K562 treated with DMSO at 1 percent for 48 hours (cell line): ENCODE measurements around the gene PCDHA4. TPM values are rescaled to one million over a fixed set of nuclear protein-coding genes. Genes with fewer than 3 reads are reported as not detected.

Experiments
- total RNA-seq: library from RNA; unstranded; fragments of 300-600 nt; gene quantifications from 2 replicates; pipeline ENCODE4 v1.2.3, GENCODE V29; 2022; ENCODE audit warnings: low replicate concordance; ENCODE audit errors: extremely low read depth

Gene PCDHA4
- total RNA-seq: not detected in 2 replicates

DNA sequence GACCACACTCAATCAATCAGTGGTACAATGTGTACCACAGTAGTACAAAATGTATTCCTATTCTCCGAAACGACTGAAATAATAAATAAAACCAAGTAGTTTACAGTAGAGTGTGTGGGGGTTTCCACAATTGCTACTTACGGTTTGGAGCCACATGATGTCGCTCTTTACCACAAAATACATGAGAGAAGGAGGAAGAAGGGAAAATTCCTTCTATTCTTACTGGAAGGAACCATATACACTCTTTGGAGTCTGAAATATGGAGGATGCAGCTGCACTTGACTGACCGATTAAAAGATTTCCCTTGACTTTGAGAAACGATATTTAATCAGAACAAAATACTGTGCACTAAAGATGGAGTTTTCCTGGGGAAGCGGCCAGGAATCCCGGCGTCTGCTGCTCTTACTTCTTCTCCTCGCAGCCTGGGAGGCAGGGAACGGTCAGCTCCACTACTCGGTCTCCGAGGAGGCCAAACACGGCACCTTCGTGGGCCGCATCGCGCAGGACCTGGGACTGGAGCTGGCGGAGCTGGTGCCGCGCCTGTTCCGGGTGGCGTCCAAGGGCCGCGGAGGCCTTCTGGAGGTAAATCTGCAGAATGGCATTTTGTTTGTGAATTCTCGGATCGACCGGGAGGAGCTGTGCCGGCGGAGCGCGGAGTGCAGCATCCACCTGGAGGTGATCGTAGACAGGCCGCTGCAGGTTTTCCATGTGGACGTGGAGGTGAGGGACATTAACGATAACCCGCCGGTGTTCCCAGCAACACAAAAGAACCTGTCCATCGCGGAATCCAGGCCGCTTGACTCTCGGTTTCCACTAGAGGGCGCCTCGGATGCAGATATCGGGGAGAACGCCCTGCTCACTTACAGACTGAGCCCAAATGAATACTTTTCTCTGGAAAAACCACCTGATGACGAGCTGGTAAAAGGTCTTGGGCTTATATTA lies at the start of gene PCDHA4:
TSS of gene PCDHA4 (plus strand) at position 235 of the 942 bp plus-strand sequence.

DNA sequence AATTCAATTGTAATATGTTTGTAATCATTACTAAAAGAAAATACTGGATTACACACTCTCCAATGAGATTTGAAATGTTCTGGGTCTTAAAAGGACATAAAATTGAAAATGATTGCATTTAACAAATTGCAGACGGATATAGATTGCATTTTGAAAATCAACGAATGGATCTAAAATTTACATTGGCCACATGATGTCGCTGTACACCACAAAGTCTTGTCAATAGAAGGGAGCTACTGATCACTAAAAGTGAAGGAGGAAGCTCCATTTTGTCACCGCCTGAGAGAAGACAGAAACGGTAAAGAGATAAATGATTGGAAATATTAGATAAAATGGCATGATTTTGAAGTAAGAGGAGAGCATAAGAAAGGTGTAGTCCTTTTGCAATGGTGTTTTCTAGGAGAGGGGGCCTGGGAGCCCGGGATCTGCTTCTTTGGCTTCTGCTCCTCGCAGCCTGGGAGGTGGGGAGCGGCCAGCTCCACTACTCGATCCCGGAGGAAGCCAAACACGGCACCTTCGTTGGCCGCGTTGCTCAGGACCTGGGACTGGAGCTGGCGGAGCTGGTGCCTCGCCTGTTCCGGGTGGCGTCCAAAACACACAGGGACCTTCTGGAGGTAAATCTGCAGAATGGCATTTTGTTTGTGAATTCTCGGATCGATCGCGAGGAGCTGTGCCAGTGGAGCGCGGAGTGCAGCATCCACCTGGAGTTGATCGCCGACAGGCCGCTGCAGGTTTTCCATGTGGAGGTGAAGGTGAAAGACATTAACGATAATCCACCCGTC lies 20.8 kb upstream of the PCDHA4 start, which contains the start of gene PCDHA1:
TSS of gene PCDHA1 (plus strand) at position 236 of the 782 bp plus-strand sequence.

DNA sequence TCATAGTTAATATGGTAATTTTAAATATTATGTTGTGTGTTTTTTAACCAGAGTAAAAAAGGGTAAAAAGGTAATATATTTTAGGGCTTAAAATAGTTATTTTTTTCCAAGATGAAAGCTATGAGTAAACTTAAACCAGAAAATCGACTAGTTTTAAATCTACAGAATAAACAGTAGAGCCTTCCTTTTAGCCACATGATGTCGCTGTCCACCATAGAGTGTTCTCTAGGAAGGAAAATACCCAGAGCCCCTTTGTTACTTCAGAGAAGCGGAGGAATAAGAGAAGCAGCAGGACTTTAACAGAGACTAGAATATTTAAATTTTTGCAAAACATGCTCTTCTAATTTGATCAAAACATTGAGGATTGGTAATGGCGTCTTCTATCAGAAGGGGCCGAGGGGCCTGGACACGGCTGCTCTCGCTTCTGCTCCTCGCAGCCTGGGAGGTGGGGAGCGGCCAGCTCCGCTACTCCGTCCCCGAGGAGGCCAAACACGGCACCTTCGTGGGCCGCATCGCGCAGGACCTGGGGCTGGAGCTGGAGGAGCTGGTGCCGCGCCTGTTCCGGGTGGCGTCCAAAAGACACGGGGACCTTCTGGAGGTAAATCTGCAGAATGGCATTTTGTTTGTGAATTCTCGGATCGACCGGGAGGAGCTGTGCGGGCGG lies 12.1 kb upstream of the PCDHA4 start, which contains the start of gene PCDHA2:
TSS of gene PCDHA2 (plus strand) at position 258 of the 664 bp plus-strand sequence.

DNA sequence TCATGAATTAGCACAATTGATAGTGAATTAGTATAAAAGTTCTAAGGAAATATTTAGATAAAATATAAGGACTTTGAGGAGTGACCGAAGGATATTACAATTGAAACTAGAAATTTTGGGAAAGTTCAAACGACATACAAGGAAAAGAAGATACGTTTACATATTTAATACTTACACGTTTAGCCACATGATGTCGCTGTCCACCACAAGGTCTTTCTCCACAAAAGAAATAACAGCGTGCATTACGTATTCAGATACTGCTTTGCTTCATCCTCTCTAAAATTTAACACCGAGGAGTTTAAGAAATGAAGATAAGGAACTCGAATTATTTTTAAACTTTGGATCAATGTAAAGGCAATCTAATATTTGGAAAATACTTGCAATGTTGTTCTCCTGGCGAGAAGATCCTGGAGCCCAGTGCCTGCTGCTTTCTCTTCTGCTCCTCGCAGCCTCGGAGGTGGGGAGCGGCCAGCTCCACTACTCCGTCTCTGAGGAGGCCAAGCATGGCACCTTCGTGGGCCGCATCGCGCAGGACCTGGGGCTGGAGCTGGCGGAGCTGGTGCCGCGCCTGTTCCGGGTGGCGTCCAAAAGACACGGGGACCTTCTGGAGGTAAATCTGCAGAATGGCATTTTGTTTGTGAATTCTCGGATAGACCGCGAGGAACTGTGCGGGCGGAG lies 5.9 kb upstream of the PCDHA4 start, which contains the start of gene PCDHA3:
TSS of gene PCDHA3 (plus strand) at position 242 of the 678 bp plus-strand sequence.

DNA sequence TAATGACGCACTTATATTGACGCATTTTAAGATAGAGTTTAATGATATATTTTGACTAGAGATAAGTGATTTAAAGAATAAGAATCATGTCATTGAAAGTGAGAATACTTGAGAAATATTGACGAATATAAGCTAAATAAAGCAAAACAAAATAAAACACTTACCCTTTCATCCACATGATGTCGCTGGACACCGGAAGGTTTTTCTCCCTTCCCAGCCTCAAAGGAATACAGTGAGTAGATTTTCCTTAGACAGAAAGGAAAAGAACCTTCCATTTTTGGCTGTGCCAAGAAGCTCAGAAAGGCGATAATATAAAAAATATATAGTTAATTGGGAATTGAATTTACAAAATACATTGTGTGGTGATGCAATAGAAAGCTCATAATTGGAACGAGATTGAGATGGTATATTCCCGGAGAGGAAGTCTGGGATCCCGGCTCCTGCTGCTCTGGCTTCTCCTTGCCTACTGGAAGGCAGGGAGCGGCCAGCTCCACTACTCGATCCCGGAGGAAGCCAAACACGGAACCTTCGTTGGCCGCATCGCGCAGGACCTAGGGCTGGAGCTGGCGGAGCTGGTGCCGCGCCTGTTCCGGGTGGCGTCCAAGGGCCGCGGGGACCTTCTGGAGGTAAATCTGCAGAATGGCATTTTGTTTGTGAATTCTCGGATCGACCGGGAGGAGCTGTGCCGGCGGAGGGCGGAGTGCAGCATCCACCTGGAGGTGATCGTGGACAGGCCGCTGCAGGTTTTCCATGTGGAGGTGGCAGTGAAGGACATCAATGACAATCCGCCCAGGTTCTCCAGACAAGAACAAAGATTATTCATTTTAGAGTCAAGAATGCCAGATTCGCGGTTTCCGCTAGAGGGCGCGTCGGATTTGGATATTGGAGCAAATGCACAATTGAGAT lies 14.8 kb downstream of the PCDHA4 start, which contains the start of gene PCDHA5:
TSS of gene PCDHA5 (plus strand) at position 239 of the 906 bp plus-strand sequence.

DNA sequence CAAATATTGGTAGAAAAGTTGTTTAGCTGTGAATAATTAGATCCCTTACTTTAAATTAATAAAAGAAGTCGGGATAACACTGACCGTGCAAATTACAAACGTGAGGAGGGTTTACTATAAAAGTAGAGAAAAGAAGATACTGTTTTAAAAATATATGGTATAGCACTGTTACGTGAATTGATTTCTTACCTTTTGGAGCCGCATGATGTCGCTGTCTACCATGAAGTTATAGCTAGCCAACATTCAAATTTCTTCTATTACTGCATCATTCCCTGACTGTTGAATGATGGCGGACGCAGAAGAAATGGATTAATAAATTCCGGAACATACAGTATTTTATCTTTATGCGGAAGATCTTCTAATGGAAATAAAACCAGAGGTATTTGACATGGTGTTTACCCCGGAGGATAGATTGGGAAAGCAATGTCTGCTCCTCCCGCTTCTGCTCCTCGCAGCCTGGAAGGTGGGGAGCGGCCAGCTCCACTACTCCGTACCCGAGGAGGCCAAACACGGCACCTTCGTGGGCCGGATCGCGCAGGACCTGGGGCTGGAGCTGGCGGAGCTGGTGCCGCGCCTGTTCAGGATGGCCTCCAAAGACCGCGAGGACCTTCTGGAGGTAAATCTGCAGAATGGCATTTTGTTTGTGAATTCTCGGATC lies 21.0 kb downstream of the PCDHA4 start, which contains the start of gene PCDHA6:
TSS of gene PCDHA6 (plus strand) at position 257 of the 658 bp plus-strand sequence. CDS start at position 389, 132 bp downstream.

DNA sequence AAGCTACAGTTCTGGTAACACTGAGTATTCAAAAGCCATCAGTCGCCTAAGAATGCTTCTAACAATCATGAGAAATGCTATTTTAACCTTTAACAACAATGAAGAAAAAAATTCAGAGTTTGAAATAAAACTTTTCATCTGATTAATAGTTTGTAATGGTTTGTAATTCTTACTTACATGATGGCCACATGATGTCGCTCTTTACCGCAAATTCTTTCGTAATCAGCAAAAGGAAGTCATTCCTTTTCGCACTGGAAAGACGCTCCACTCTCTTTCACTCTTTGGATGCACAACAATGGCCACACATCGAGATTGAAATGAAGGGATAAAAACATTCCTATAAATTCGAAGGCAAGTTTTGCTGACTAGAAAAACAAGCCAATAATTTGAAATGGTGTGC lies 27.1 kb downstream of the PCDHA4 start, which contains the start of gene PCDHA7:
TSS of gene PCDHA7 (plus strand) at position 277 of the 400 bp plus-strand sequence. CDS start at position 392, 115 bp downstream.

DNA sequence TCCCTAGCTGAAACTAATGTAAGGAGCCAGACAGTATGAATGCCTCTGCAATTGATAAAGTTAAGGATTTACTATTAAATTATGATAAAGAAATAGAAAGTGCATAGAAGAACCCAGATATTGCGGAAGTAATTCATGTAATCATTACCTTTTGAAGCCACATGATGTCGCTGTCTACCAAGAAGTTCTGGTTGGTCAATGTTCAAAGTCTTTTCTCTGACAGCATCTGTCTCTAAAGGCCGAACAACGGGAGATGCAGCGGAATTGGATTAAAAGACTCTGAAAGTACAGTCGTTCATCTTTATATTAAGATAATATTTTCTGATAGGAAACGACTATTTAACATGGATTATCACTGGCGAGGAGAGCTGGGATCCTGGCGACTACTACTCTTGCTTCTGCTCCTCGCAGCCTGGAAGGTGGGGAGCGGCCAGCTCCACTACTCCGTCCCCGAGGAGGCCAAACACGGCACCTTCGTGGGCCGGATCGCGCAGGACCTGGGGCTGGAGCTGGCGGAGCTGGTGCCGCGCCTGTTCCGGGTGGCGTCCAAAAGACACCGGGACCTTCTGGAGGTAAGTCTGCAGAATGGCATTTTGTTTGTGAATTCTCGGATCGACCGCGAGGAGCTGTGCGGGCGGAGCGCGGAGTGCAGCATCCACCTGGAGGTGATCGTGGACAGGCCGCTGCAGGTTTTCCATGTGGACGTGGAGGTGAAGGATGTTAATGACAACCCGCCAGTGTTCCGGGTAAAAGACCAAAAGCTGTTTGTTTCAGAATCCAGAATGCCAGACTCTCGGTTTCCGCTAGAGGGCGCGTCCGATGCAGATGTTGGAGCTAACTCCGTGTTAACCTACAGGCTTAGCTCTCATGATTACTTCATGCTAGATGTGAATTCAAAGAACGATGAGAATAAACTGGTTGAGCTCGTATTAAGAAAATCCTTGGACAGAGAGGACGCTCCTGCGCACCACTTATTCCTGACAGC lies 34.4 kb downstream of the PCDHA4 start, which contains the start of gene PCDHA8:
TSS of gene PCDHA8 (plus strand) at position 210 of the 985 bp plus-strand sequence. CDS start at position 345, 135 bp downstream.

DNA sequence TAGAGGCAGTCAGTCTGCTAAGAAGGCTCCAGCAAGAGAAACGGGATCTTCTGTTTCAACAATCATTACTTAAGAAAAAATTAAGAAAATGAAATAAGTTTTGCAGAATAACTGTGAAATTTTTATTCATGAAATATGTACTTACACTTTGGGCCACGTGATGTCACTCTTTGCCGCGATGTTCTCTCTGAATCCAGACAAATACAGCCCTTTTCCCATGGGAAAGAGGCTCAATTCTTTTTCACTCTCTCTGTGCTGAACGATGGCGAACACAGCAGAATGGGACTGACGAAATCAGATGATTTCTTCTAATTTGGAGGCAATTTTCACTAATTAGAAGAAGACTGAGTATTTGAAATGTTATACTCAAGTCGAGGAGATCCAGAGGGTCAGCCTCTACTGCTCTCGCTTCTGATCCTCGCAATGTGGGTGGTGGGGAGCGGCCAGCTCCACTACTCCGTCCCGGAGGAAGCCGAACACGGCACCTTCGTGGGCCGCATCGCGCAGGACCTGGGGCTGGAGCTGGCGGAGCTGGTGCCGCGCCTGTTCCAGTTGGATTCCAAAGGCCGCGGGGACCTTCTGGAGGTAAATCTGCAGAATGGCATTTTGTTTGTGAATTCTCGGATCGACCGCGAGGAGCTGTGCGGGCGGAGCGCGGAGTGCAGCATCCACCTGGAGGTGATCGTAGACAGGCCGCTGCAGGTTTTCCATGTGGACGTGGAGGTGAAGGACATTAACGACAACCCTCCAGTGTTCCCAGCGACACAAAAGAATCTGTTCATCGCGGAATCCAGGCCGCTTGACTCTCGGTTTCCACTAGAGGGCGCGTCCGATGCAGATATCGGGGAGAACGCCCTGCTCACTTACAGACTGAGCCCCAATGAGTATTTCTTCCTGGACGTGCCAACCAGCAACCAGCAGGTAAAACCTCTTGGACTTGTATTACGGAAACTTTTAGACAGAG lies 41.6 kb downstream of the PCDHA4 start, which contains the start of gene PCDHA9:
TSS of gene PCDHA9 (plus strand) at position 244 of the 964 bp plus-strand sequence. CDS start at position 358, 114 bp downstream.

DNA sequence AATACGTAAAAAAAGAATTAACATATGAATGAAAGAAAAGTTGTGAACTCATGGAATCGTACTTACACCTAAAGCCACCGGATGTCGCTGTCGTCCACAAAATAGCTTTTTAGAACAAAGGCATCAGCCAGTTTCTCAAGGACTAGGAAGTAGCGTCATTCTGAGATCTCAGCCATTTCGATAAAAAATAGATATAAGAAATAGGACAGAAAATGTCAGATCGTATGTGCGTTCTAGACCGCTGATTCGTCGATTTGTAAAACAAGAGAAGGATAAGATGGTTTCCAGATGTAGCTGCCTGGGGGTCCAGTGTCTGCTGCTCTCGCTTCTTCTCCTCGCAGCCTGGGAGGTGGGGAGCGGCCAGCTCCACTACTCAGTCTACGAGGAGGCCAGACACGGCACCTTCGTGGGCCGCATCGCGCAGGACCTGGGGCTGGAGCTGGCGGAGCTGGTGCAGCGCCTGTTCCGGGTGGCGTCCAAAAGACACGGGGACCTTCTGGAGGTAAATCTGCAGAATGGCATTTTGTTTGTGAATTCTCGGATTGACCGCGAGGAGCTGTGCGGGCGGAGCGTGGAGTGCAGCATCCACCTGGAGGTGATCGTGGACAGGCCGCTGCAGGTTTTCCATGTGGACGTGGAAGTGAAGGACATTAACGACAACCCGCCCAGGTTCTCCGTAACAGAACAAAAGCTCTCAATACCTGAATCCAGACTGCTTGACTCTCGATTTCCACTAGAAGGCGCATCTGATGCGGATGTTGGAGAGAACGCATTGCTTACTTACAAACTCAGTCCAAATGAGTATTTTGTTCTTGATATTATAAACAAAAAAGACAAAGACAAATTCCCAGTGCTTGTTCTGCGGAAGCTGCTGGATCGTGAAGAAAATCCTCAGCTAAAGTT lies 49.2 kb downstream of the PCDHA4 start, which contains the start of gene PCDHA10:
TSS of gene PCDHA10 (plus strand) at position 126 of the 903 bp plus-strand sequence. CDS start at position 278, 152 bp downstream.

Other genes with a start within 250 kb of the PCDHA4 start
- not detected in 2 replicates for gene SRA1, start 249.6 kb upstream of the PCDHA4 start, total RNA-seq
- not detected in 2 replicates for gene APBB3, start 242.5 kb upstream of the PCDHA4 start, total RNA-seq
- gene SLC35A4, start 242.2 kb upstream of the PCDHA4 start, total RNA-seq: not detected in 2 replicates
- not detected in 2 replicates for gene CD14, start 173.9 kb upstream of the PCDHA4 start, total RNA-seq
- gene TMCO6, start 167.6 kb upstream of the PCDHA4 start, total RNA-seq: not detected in 2 replicates
- gene NDUFA2, start 159.4 kb upstream of the PCDHA4 start, total RNA-seq: not detected in 2 replicates
- not detected in 2 replicates for gene IK, start 159.2 kb upstream of the PCDHA4 start, total RNA-seq
- gene WDR55, start 142.2 kb upstream of the PCDHA4 start, total RNA-seq: not detected in 2 replicates
- gene DND1, start 133.5 kb upstream of the PCDHA4 start, total RNA-seq: not detected in 2 replicates
- gene HARS1, start 115.7 kb upstream of the PCDHA4 start, total RNA-seq: not detected in 2 replicates
- gene HARS2, start 115.6 kb upstream of the PCDHA4 start, total RNA-seq: not detected in 2 replicates
- gene ZMAT2, start 106.6 kb upstream of the PCDHA4 start, total RNA-seq: not detected in 2 replicates
- not detected in 2 replicates for gene PCDHA1, start 20.9 kb upstream of the PCDHA4 start, total RNA-seq
- gene PCDHA2, start 12.2 kb upstream of the PCDHA4 start, total RNA-seq: not detected in 2 replicates
- gene PCDHA3, start 6.0 kb upstream of the PCDHA4 start, total RNA-seq: not detected in 2 replicates
- gene PCDHA5, start 14.5 kb downstream of the PCDHA4 start, total RNA-seq: not detected in 2 replicates
- not detected in 2 replicates for gene PCDHA6, start 20.9 kb downstream of the PCDHA4 start, total RNA-seq
- not detected in 2 replicates for gene PCDHA7, start 27.2 kb downstream of the PCDHA4 start, total RNA-seq
- gene PCDHA8, start 34.1 kb downstream of the PCDHA4 start, total RNA-seq: not detected in 2 replicates
- gene PCDHA9, start 41.3 kb downstream of the PCDHA4 start, total RNA-seq: not detected in 2 replicates
- gene PCDHA10, start 48.8 kb downstream of the PCDHA4 start, total RNA-seq: not detected in 2 replicates
- gene PCDHA11, start 61.9 kb downstream of the PCDHA4 start, total RNA-seq: not detected in 2 replicates
- not detected in 2 replicates for gene PCDHA12, start 68.2 kb downstream of the PCDHA4 start, total RNA-seq
- not detected in 2 replicates for gene PCDHA13, start 75.1 kb downstream of the PCDHA4 start, total RNA-seq
- not detected in 2 replicates for gene PCDHAC1, start 119.2 kb downstream of the PCDHA4 start, total RNA-seq
- not detected in 2 replicates for gene PCDHAC2, start 159.4 kb downstream of the PCDHA4 start, total RNA-seq
- gene PCDHB1, start 244.3 kb downstream of the PCDHA4 start, total RNA-seq: not detected in 2 replicates